ENCODE measurements around the gene CNN2. TPM values are rescaled to one million over a fixed set of nuclear protein-coding genes. Genes with fewer than 3 reads are reported as not detected.

The CNN2 gene
- total RNA-seq, 1 donor from 2014 or later, result 314 TPM

DNA sequence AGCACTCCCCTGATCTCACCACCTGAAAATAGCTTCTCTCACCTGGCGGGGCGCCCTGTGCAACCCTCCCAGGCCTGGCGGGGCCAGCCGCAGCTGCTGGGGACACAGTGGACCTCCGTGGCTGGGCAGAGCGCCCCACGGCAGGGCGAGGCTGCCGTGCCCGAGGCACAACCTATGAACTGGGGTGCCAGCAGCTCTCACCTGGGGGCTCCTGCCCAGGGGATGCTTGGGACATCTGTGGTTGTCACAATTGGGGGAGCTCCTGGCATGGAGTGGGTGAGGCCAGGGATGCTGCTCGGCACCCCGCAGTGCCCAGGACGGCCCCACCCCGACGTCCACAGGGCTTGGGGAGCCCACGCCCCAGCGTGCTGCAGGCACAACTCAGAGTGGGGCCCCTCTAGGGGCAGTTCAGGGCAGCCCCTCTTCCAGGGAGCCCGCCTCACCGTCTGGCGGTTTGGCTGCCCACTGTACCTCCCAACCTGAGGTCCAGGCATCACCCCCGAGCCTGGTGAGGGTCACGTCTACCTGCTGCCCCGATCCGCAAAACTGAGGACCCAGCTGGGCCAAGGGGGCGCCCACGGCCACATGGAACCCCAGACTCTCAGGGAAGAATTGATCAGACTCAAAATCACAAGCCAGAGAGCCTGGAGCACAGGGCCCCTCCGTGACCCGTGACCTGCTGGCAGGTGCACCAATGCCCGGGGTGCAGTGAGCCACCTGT, 11.2 kb upstream of the CNN2 start:
- no peaks in the 10 kb centered on the region for H3K27me3 ChIP-seq (ENCODE audit: control insufficient read depth, insufficient read depth, low read length)
- no peaks in the 10 kb centered on the region for H3K36me3 ChIP-seq (ENCODE audit: control insufficient read depth, insufficient read depth, low read length)
- no peak for DNase-seq (ENCODE audit: low read depth)
- no peak overlapping the region for H3K4me3 ChIP-seq (ENCODE audit: low read depth, low read length)
- TF ChIP-seq, protein P1, sequence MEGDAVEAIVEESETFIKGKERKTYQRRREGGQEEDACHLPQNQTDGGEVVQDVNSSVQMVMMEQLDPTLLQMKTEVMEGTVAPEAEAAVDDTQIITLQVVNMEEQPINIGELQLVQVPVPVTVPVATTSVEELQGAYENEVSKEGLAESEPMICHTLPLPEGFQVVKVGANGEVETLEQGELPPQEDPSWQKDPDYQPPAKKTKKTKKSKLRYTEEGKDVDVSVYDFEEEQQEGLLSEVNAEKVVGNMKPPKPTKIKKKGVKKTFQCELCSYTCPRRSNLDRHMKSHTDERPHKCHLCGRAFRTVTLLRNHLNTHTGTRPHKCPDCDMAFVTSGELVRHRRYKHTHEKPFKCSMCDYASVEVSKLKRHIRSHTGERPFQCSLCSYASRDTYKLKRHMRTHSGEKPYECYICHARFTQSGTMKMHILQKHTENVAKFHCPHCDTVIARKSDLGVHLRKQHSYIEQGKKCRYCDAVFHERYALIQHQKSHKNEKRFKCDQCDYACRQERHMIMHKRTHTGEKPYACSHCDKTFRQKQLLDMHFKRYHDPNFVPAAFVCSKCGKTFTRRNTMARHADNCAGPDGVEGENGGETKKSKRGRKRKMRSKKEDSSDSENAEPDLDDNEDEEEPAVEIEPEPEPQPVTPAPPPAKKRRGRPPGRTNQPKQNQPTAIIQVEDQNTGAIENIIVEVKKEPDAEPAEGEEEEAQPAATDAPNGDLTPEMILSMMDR (IDR thresholded peaks at IDR 0.05; ENCODE audit: insufficient read depth, low read length, poor library complexity, severe bottlenecking), result no peak

DNA sequence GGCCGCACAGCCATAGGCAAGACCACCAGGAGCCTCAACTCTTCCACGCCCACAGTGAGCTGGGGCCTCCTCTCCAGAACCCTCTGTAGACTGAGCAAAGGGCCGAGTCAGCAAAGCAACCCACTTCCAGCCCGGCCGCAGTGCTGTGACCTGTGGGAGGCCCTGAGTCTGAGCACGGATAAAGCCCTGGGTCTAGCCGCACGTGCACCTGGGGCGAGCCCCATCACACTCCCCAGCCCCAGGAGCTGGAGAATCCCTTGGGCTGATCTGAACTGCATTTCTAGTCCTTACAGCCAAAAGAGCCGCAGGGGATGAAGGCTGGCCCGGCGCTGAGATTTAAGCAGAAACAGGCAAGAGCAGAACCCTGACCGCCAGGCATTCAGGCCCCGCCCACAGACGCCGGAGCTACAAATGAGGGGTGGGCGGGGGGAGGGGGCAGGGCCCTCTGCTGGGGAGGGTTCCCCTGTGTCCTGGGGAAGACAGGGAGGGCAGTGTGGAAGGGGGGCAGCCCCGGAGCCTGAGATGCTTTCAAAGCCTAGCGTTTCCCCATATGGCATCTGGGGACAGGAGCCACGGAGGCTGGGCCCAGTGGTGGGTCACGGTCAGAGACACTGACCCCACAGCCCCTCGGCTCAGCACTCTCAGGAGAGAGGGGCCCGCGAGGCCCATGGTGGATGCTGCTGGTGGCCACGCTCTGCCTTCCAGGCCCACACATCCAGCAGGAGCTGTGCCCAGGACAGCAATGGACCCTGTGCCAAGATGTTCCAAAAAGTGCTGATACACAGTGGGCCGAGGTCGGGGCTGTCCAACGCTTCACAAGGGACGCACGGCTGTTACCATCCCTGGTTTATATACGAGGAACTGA, 10.4 kb upstream of the CNN2 start:
- no peak overlapping the region for H3K4me3 ChIP-seq (ENCODE audit: low read depth, low read length)
- H3K27me3 ChIP-seq (ENCODE audit: control insufficient read depth, insufficient read depth, low read length), result no peaks in the 10 kb centered on the region
- no peaks in the 10 kb centered on the region for H3K36me3 ChIP-seq (ENCODE audit: control insufficient read depth, insufficient read depth, low read length)
- DNase-seq (ENCODE audit: low read depth), result no peak
- TF ChIP-seq, protein P1 (IDR thresholded peaks at IDR 0.05; ENCODE audit: insufficient read depth, low read length, poor library complexity, severe bottlenecking), result no peak

DNA sequence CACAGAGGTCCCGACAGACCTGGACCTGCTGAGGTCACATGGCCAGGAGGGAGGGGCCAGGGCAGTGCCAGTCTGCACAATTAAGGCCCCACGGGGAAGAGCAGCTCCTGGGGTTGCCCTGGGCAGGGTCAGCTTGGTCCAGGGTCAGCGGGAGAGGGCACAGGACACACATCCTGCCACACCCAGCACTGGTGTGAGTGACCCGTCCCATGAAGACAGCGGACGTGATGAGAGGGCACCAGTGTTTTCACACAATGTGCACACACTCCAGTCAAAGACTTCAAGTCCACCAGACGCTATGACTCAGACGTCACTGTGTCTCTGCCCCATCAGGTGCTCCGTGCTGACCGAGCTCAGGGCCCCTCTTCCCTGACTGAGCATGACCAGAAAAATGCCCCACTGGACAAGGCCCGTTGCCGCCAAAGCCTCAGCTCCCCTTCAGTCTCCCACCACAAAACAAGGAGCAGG, 9.7 kb upstream of the CNN2 start:
- H3K4me3 ChIP-seq (ENCODE audit: low read depth, low read length), result no peak overlapping the region
- H3K36me3 ChIP-seq (ENCODE audit: control insufficient read depth, insufficient read depth, low read length), result no peaks in the 10 kb centered on the region
- no peaks in the 10 kb centered on the region for H3K27me3 ChIP-seq (ENCODE audit: control insufficient read depth, insufficient read depth, low read length)
- DNase-seq (ENCODE audit: low read depth), result peak; percentile 77
- TF ChIP-seq, protein P1 (IDR thresholded peaks at IDR 0.05; ENCODE audit: insufficient read depth, low read length, poor library complexity, severe bottlenecking), result no peak

DNA sequence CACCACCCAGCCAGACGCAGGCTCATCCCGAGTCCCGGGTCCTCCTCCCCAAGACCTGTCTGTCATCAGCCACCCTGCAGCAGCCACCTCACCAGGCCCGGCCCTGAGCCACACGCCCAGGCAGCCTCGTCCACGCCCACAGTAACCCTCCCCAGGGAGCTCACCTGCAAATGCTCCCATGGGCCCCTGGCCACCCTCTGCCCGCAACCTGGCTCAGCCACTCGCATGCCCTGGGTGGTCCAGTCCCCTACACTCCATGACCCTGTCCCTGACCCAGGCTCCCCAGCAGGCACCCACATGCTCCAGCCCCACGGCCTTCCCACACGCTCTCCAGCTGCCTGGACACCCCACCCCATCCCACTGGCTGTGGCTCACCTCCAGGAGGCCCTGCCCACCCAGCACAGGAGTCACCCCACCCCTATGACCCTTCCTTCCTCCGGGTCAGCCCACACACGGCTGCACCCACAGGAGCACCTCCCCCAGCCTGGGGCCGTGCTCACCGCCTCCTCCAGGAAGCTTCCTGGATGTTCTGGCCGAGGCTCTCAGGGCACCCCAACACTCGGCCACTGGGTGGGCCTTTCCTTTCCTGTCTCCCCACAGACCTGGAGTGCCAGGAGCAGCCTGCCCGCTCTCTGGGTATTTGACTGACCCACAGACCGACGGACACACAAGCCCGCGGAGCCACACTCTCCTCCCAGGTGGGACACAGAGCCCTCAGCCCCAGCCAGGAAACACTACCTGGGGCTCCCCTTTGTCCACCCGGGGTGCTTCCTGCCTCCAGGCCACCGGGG, 9.1 kb upstream of the CNN2 start:
- TF ChIP-seq, protein P1 (IDR thresholded peaks at IDR 0.05; ENCODE audit: insufficient read depth, low read length, poor library complexity, severe bottlenecking), result no peak
- no peaks in the 10 kb centered on the region for H3K27me3 ChIP-seq (ENCODE audit: control insufficient read depth, insufficient read depth, low read length)
- no peak overlapping the region for H3K4me3 ChIP-seq (ENCODE audit: low read depth, low read length)
- DNase-seq (ENCODE audit: low read depth), result no peak
- no peaks in the 10 kb centered on the region for H3K36me3 ChIP-seq (ENCODE audit: control insufficient read depth, insufficient read depth, low read length)

DNA sequence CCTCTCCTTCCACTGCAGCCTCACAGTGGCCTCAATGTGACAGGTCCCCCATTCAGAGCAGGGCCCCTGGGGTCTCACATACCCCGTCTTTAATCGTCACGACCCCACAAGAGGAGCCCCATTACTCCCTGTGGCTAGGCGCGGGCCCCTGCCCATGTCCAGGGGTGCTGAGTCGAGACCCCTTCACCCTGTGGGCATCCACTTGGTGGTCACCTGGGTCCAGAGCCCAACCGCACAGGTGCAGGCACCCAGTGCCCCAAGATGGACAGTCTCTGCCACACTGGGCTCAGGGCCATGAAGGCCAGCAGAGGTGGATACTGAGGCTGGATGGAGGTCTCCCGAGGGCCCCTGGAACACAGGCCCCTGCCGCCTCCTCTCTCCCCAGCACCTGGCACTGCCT, 8.5 kb upstream of the CNN2 start:
- Histone ChIP-seq H3K36me3 (ENCODE audit: control insufficient read depth, insufficient read depth, low read length) (no peaks in the 10 kb centered on the region), H3K4me3 (ENCODE audit: low read depth, low read length) (no peak overlapping the region), H3K27me3 (ENCODE audit: control insufficient read depth, insufficient read depth, low read length) (no peaks in the 10 kb centered on the region)
- DNase-seq (ENCODE audit: low read depth), result no peak
- TF ChIP-seq, protein P1 (IDR thresholded peaks at IDR 0.05; ENCODE audit: insufficient read depth, low read length, poor library complexity, severe bottlenecking), result no peak

Data from kidney epithelial cell (primary cell).